Effector memory CD4-positive, alpha-beta T cell (primary cell): ENCODE data around the gene ZAP70.
"Not testable (repeated sequence)": the region's sequence is repeated elsewhere in the genome, so short reads cannot be mapped to it uniquely, and the experiment has no call there.

Experiments
- DNase-seq, 3 donors: peaks; one replicate each; pipeline ENCODE4 v3.0.0-alpha.2; 2020
- H3K27ac ChIP-seq: 2 replicates; pipeline ENCODE4 v1.7.0; 2013; ENCODE audit warnings: mild to moderate bottlenecking, low read length, moderate library complexity; ENCODE audit not compliant: insufficient read depth, poor library complexity, severe bottlenecking
- H3K27me3 ChIP-seq: replicated peaks from 2 replicates; pipeline ENCODE4 v1.7.0; 2013; ENCODE audit warnings: mild to moderate bottlenecking, low read length; ENCODE audit not compliant: insufficient read depth, control insufficient read depth, poor library complexity, severe bottlenecking
- H3K36me3 ChIP-seq: 2 replicates; pipeline ENCODE4 v1.7.0; 2013; ENCODE audit warnings: mild to moderate bottlenecking, low read length, moderate library complexity; ENCODE audit not compliant: control insufficient read depth, insufficient read depth
- H3K4me1 ChIP-seq: 2 replicates; pipeline ENCODE4 v1.7.0; 2013; ENCODE audit warnings: low read length, mild to moderate bottlenecking; ENCODE audit not compliant: control insufficient read depth, insufficient read depth, poor library complexity, severe bottlenecking
- H3K4me3 ChIP-seq: 2 replicates; pipeline ENCODE4 v1.7.0; 2013; ENCODE audit warnings: low read length, low read depth, mild to moderate bottlenecking; ENCODE audit not compliant: insufficient read depth, poor library complexity, severe bottlenecking
- H3K9me3 ChIP-seq: 2 replicates; pipeline ENCODE4 v1.7.0; 2013; ENCODE audit warnings: mild to moderate bottlenecking, low read length, moderate library complexity; ENCODE audit not compliant: control insufficient read depth

Gene ZAP70

GRCh38 chr2:97673915-97674283 lies 39.5 kb upstream of the ZAP70 start:
- no peaks in the 10 kb centered on the region for H3K4me1 ChIP-seq
- no peaks in the 10 kb centered on the region for H3K9me3 ChIP-seq
- no peak for DNase-seq
- no peaks in the 10 kb centered on the region for H3K27me3 ChIP-seq
- H3K4me3 ChIP-seq, result no peak overlapping the region
- H3K36me3 ChIP-seq, result no peaks in the 10 kb centered on the region
- no peak overlapping the region for H3K27ac ChIP-seq

DNA sequence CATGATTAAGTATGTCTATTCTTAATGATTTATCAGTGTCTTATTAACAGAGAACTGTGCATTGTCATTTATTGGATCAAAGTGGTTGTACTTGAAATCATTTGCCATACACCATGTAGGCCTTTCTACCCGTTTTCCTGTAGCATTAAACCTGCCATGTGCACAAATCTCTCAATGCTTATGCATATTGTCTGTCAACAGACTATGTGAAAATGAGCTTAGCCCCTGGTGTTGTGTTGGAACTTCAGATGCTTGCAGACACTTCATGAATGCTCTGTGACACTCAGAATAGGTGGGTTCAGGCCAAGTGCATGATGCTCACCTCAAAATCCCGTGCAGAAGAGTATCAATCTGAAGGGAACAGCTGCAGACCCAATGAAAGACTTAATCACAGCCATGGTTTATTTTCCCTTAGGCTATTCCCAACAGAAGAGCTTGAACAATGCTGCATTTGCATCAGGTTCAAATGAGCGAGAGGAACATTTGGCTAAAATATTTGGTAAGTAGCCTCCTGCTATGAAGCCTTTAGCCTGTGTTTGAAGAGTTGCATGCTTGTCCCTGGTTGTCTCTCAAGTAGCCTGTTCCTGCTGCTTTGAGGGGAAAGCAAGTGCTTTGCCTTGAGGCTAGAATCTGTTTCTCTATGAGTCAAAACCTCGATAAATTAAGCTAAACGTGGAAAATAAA lies 37.8 kb upstream of the ZAP70 start:
- no peaks in the 10 kb centered on the region for H3K4me1 ChIP-seq
- H3K27me3 ChIP-seq, result no peaks in the 10 kb centered on the region
- no peak for DNase-seq
- H3K9me3 ChIP-seq, result no peaks in the 10 kb centered on the region
- no peak overlapping the region for H3K4me3 ChIP-seq
- no peaks in the 10 kb centered on the region for H3K36me3 ChIP-seq
- no peak overlapping the region for H3K27ac ChIP-seq

DNA sequence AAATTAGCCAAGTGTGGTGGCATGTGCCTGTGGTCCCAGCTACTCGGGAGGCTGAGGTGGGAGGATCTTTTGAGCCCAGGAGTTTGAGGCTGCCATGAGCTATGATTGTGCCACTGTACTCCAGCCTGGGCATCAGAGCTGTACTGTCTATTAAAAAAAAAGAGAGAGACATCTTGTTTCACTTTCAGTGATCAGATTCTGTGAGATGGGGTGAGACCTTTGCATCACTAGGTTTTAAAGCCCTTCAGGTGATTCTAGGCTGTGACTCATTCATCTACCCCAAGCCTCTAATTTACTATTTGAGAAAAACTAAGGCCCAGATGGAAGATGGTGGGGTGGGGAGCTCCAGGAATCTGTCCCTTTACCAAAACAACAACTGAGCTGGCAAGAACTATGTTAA lies 36.8 kb upstream of the ZAP70 start:
- H3K36me3 ChIP-seq, result no peaks in the 10 kb centered on the region
- no peak overlapping the region for H3K27ac ChIP-seq
- no peaks in the 10 kb centered on the region for H3K27me3 ChIP-seq
- H3K4me1 ChIP-seq, result no peaks in the 10 kb centered on the region
- no peaks in the 10 kb centered on the region for H3K9me3 ChIP-seq
- no peak overlapping the region for H3K4me3 ChIP-seq
- DNase-seq, result no peak

- Histone ChIP-seq H3K27me3 (no peaks in the 10 kb centered on the region), H3K36me3 (no peaks in the 10 kb centered on the region), H3K4me3 (no peak overlapping the region), H3K4me1 (no peaks in the 10 kb centered on the region), H3K27ac (no peak overlapping the region), H3K9me3 (no peaks in the 10 kb centered on the region)
- no peak for DNase-seq
Measured at GRCh38 chr2:97677480-97677879, 35.9 kb upstream of the ZAP70 start.

DNA sequence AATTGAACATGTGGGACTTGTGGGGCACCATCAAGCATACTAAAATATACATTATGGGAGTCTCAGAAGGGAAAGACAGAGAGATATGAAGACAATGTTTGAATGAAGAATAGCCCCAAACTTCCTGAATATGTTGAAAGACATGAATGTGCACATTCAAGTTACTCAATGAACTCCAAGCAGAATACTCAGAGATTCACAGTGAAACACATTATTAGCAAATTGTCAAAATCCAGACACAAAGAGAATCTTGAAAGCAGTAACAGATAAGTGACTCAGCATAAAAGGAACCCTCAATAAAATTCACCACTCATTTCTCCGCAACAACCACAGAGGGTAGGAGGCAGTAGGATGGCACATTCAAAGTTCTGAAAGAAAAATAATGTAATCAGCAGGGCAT lies 35.1 kb upstream of the ZAP70 start:
- DNase-seq, result no peak

DNA sequence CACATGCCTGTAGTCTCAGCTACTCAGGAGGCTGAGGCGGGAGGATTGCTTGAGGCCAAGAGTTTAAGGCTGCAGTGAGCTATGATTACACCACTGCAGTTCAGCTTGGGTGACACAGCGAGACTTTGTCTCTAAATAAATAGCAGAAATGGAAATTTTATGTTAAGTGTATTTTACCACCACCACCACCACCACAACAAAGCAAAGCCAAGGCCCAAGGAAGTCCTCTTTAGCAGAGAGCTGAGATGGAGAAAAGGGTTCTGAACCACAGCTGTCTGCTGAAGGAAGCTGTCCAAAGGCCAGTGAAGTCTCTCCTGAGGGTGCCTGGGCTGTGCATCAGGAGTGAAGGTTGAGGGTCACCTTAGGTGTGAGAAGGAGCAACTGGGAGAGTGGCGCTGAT lies 26.1 kb upstream of the ZAP70 start:
- H3K4me1 ChIP-seq, H3K4me3 ChIP-seq, H3K9me3 ChIP-seq, H3K27me3 ChIP-seq, H3K36me3 ChIP-seq, H3K27ac ChIP-seq, DNase-seq: not testable (repeated sequence)

More for the DNA sequence above, 35.1 kb upstream of the ZAP70 start:
- Histone ChIP-seq H3K27me3 (no peaks in the 10 kb centered on the region), H3K36me3 (no peaks in the 10 kb centered on the region), H3K4me3 (no peak overlapping the region), H3K27ac (no peak overlapping the region), H3K9me3 (no peaks in the 10 kb centered on the region), H3K4me1 (no peaks in the 10 kb centered on the region)

GRCh38 chr2:97688062-97688827 lies 25.1 kb upstream of the ZAP70 start:
- Histone ChIP-seq H3K36me3 (no peaks in the 10 kb centered on the region), H3K27me3 (no peaks in the 10 kb centered on the region), H3K9me3 (no peaks in the 10 kb centered on the region), H3K4me1 (no peaks in the 10 kb centered on the region), H3K27ac (no peak overlapping the region), H3K4me3 (no peak overlapping the region)
- DNase-seq, result no peak

- Histone ChIP-seq H3K4me3 (no peak overlapping the region), H3K27me3 (no peaks in the 10 kb centered on the region), H3K36me3 (no peaks in the 10 kb centered on the region), H3K4me1 (no peaks in the 10 kb centered on the region), H3K9me3 (no peaks in the 10 kb centered on the region), H3K27ac (no peak overlapping the region)
- DNase-seq, result no peak
Measured at GRCh38 chr2:97691166-97691565, 22.2 kb upstream of the ZAP70 start.

DNA sequence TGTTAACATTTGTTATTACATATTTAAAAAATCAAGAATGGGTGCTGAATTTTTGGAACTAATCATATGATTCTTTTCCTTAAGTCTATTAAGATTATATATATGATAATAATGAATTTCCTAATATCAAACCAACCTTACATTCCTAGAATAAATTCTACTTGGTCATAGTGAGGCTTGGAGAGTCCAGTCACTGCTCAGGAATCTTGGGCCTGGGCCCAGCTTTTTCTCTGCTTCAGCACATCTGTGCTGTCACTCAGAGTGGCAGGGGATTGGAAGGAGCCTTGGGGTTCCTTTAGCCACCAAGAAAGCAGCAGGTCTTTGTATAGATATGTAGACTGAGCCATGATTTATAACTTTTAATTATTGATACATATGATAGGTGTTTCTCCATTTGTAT lies 19.9 kb upstream of the ZAP70 start:
- no peaks in the 10 kb centered on the region for H3K4me1 ChIP-seq
- no peak for DNase-seq
- no peaks in the 10 kb centered on the region for H3K9me3 ChIP-seq
- H3K36me3 ChIP-seq, result no peaks in the 10 kb centered on the region
- H3K4me3 ChIP-seq, result no peak overlapping the region
- H3K27me3 ChIP-seq, result no peaks in the 10 kb centered on the region
- H3K27ac ChIP-seq, result no peak overlapping the region

GRCh38 chr2:97695744-97696143 lies 17.6 kb upstream of the ZAP70 start:
- Histone ChIP-seq H3K27me3 (no peaks in the 10 kb centered on the region), H3K9me3 (no peaks in the 10 kb centered on the region), H3K4me3 (no peak overlapping the region), H3K4me1 (no peaks in the 10 kb centered on the region), H3K27ac (no peak overlapping the region), H3K36me3 (no peaks in the 10 kb centered on the region)
- no peak for DNase-seq
